NB4 (cell line): Measurements from ENCODE around the gene CALML6.

Experiments used
- DNase-seq: peaks from one replicate; pipeline ENCODE4 v3.0.0; 2010; ENCODE audit warnings: low read depth
- H3K4me3 ChIP-seq: one replicate; pipeline ENCODE4 v1.5.1; 2011; ENCODE audit warnings: mild to moderate bottlenecking, low read depth, low read length, moderate library complexity
- CTCF ChIP-seq: IDR thresholded peaks from one replicate; pipeline ENCODE4 v1.5.1; 2012; ENCODE audit warnings: low read depth, low read length
- MAX ChIP-seq: IDR thresholded peaks from 2 replicates; pipeline ENCODE4 v1.6.1; 2011; ENCODE audit warnings: low read depth, low read length
- MYC ChIP-seq: IDR thresholded peaks from 2 replicates; pipeline ENCODE4 v1.6.1; 2011; ENCODE audit warnings: low read depth, low read length
- POLR2A ChIP-seq: IDR thresholded peaks from 2 replicates; pipeline ENCODE4 v1.6.1; 2011; ENCODE audit warnings: mild to moderate bottlenecking; ENCODE audit not compliant: insufficient read length; ENCODE audit errors: extremely low read depth

The CALML6 gene

GRCh38 chr1:1962752-1963151 lies 47.7 kb downstream of the CALML6 start:
- no peak overlapping the region for H3K4me3 ChIP-seq
- TF ChIP-seq MAX (no peak), POLR2A (no peak), MYC (no peak), CTCF (no peak)

GRCh38 chr1:1963570-1963969 lies 48.5 kb downstream of the CALML6 start:
- DNase-seq = no peak
- TF ChIP-seq MAX = no peak
- no peak for TF ChIP-seq MYC
- no peak for TF ChIP-seq POLR2A
- no peak overlapping the region for H3K4me3 ChIP-seq

More at GRCh38 chr1:1962752-1963151, 47.7 kb downstream of the CALML6 start:
- no peak for DNase-seq

GRCh38 chr1:1964811-1965210 lies 49.8 kb downstream of the CALML6 start:
- no peak overlapping the region for H3K4me3 ChIP-seq
- no peak for TF ChIP-seq MYC
- TF ChIP-seq MAX = no peak
- no peak for TF ChIP-seq CTCF
- no peak for TF ChIP-seq POLR2A
- no peak for DNase-seq

- no peak overlapping the region for H3K4me3 ChIP-seq
- TF ChIP-seq CTCF (no peak), MYC (no peak), MAX (no peak)
- DNase-seq = no peak
These were observed 50.5 kb downstream of the CALML6 start for GRCh38 chr1:1965546-1965945.

GRCh38 chr1:1966071-1966740 lies 51.1 kb downstream of the CALML6 start:
- TF ChIP-seq CTCF = no peak
- no peak for TF ChIP-seq MAX
- no peak for TF ChIP-seq MYC
- H3K4me3 ChIP-seq = no peak overlapping the region
- DNase-seq = peak; percentile 40
